ENCODE measurements around the gene ARHGEF26. TPM values are rescaled to one million over a fixed set of nuclear protein-coding genes. Genes with fewer than 3 reads are reported as not detected.

ARHGEF26 gene
- total RNA-seq, 1 experiment from 2014 or later: 20.8 TPM

DNA sequence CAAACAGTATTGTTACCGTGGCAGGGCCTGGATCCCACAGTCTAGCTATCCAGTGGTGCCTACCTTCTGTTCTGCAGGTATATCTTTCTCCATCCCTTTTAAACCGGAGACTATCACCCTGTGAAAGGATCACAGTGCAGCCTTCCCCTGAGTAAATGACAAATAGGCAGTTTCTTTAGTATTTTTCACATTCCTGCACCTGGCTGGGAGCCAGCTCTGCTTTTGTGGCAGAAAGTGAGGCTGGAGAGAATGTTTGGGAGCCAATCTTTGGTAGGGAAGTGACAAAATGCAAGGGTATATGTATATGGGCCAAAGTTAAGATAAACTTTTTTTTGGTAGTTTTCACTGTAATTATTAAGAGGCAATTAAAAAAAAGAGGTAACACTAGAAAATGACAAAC, 54.8 kb downstream of the ARHGEF26 start:
- Mint-ChIP-seq H3K9me3 (ENCODE audit: unreplicated experiment) (no peaks in the 10 kb centered on the region), H3K27me3 (ENCODE audit: insufficient read depth, unreplicated experiment) (no peaks in the 10 kb centered on the region), H3K27ac (ENCODE audit: unreplicated experiment) (no peak overlapping the region), H3K36me3 (ENCODE audit: insufficient read depth, unreplicated experiment) (no peaks in the 10 kb centered on the region), H3K4me3 (ENCODE audit: unreplicated experiment) (no peak overlapping the region), H3K4me1 (ENCODE audit: low read depth, unreplicated experiment) (peaks cover 6% of the 10 kb centered on the region)
- TF ChIP-seq CTCF (IDR thresholded peaks at IDR 0.05; ENCODE audit: insufficient read depth in 1 of 2, low read depth in 1 of 2, low read length in 1 of 2, severe bottlenecking in 1 of 2, unreplicated experiment in 1 of 2): no peak
- DNase-seq: no peak
- Histone ChIP-seq H3K4me1 (no peaks in the 10 kb centered on the region), H3K9me3 (no peaks in the 10 kb centered on the region), H3K4me3 (ENCODE audit: low read depth, low read length) (no peak overlapping the region), H3K36me3 (ENCODE audit: control insufficient read depth, insufficient read depth, low read length) (no peaks in the 10 kb centered on the region), H3K27me3 (replicated peaks; ENCODE audit: control insufficient read depth, insufficient read depth, low read length) (no peaks in the 10 kb centered on the region)
- intact Hi-C loops (cut with micrococcal nuclease; ENCODE audit: unreplicated experiment): no loop called here
- no TSS peak for BruUV-seq (replicated peaks)
- ChIA-PET POLR2A (no interaction called here), CTCF (interaction anchor here (0.9 kb wide), 1 partner anchor 9 kb away, joined by 3 read pairs; no protein-coding TSS in a partner anchor)

DNA sequence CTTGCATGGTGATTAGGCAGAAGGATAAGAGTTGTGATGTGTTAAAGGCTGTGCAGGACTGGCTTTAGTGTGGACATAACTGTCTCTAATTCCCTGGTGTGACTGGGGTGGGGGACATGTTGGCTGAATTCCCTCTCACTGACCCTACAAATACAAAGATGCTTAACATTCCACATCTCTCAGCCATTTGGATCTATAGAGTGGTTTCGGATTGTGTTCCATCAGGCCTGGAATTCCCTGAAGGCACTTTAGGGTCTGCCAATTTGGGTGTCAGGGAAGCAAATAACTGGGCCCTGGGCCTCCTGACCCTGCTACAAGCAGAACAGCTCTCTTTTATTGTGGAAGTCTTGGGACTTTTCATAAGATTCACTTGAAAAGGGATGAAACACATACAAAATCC, 56.2 kb downstream of the ARHGEF26 start:
- Histone ChIP-seq H3K4me3 (ENCODE audit: low read depth, low read length) (no peak overlapping the region), H3K36me3 (ENCODE audit: control insufficient read depth, insufficient read depth, low read length) (no peaks in the 10 kb centered on the region), H3K27me3 (replicated peaks; ENCODE audit: control insufficient read depth, insufficient read depth, low read length) (no peaks in the 10 kb centered on the region), H3K4me1 (no peaks in the 10 kb centered on the region), H3K9me3 (no peaks in the 10 kb centered on the region)
- no peaks in the 10 kb centered on the region for H3K4me1 Mint-ChIP-seq (ENCODE audit: low read depth, unreplicated experiment)
- no peak overlapping the region for H3K27ac Mint-ChIP-seq (ENCODE audit: unreplicated experiment)
- DNase-seq: no peak
- H3K27me3 Mint-ChIP-seq (ENCODE audit: insufficient read depth, unreplicated experiment): no peaks in the 10 kb centered on the region
- TF ChIP-seq CTCF (IDR thresholded peaks at IDR 0.05; ENCODE audit: insufficient read depth in 1 of 2, low read depth in 1 of 2, low read length in 1 of 2, severe bottlenecking in 1 of 2, unreplicated experiment in 1 of 2): no peak
- no peaks in the 10 kb centered on the region for H3K9me3 Mint-ChIP-seq (ENCODE audit: unreplicated experiment)
- H3K36me3 Mint-ChIP-seq (ENCODE audit: insufficient read depth, unreplicated experiment): no peaks in the 10 kb centered on the region
- ChIA-PET CTCF (no interaction called here), POLR2A (no interaction called here)
- no TSS peak for BruUV-seq (replicated peaks)
- intact Hi-C loops (cut with micrococcal nuclease; ENCODE audit: unreplicated experiment): no loop called here
- no peak overlapping the region for H3K4me3 Mint-ChIP-seq (ENCODE audit: unreplicated experiment)

GRCh38 chr3:154178172-154178571, 57.0 kb downstream of the ARHGEF26 start:
- H3K27ac Mint-ChIP-seq (ENCODE audit: unreplicated experiment): no peak overlapping the region
- Histone ChIP-seq H3K27me3 (replicated peaks; ENCODE audit: control insufficient read depth, insufficient read depth, low read length) (no peaks in the 10 kb centered on the region), H3K4me1 (no peaks in the 10 kb centered on the region), H3K36me3 (ENCODE audit: control insufficient read depth, insufficient read depth, low read length) (no peaks in the 10 kb centered on the region), H3K9me3 (no peaks in the 10 kb centered on the region), H3K4me3 (ENCODE audit: low read depth, low read length) (no peak overlapping the region)
- H3K9me3 Mint-ChIP-seq (ENCODE audit: unreplicated experiment): no peaks in the 10 kb centered on the region
- DNase-seq: no peak
- intact Hi-C loops (cut with micrococcal nuclease; ENCODE audit: unreplicated experiment): no loop called here
- H3K36me3 Mint-ChIP-seq (ENCODE audit: insufficient read depth, unreplicated experiment): no peaks in the 10 kb centered on the region
- ChIA-PET CTCF (no interaction called here), POLR2A (no interaction called here)
- H3K4me3 Mint-ChIP-seq (ENCODE audit: unreplicated experiment): no peak overlapping the region
- BruUV-seq (replicated peaks): no TSS peak
- TF ChIP-seq CTCF (IDR thresholded peaks at IDR 0.05; ENCODE audit: insufficient read depth in 1 of 2, low read depth in 1 of 2, low read length in 1 of 2, severe bottlenecking in 1 of 2, unreplicated experiment in 1 of 2): no peak
- no peaks in the 10 kb centered on the region for H3K27me3 Mint-ChIP-seq (ENCODE audit: insufficient read depth, unreplicated experiment)
- H3K4me1 Mint-ChIP-seq (ENCODE audit: low read depth, unreplicated experiment): no peaks in the 10 kb centered on the region
